ENCODE measurements around the gene KPNB1. TPM values are rescaled to one million over a fixed set of nuclear protein-coding genes. Genes with fewer than 3 reads are reported as not detected.

KPNB1 gene
- total RNA-seq, 2 experiments from 2014 or later: 232 to 453 TPM

- H2AFZ ChIP-seq (ENCODE audit: low read length): no peak overlapping the region
- CTCF ChIA-PET (ENCODE audit: unreplicated experiment): no interaction called here
- no peaks in the 10 kb centered on the region for H3K4me1 ChIP-seq (ENCODE audit: insufficient read depth, low read length, poor library complexity, severe bottlenecking)
- H3K9me2 ChIP-seq (ENCODE audit: insufficient read depth, low read length): no peaks in the 10 kb centered on the region
- no peak overlapping the region for H3K4me3 ChIP-seq (ENCODE audit: low read depth, low read length, poor library complexity, severe bottlenecking)
- no peak overlapping the region for H3K27ac ChIP-seq (ENCODE audit: low read depth, low read length, poor library complexity, severe bottlenecking)
- H3K79me2 ChIP-seq (ENCODE audit: insufficient read depth, low read depth, low read length): no peaks in the 10 kb centered on the region
- BruUV-seq (replicated peaks): TSS peak; percentile 22
- H3K9me3 ChIP-seq (ENCODE audit: low read length): no peaks in the 10 kb centered on the region
- POLR2A ChIA-PET: no interaction called here
- TF ChIP-seq CTCF (conservative IDR thresholded peaks at IDR 0.05; ENCODE audit: low read length) (no peak), EZH2phosphoT487 (IDR thresholded peaks at IDR 0.05; ENCODE audit: borderline replicate concordance, low read depth, low read length) (no peak)
- DNase-seq (ENCODE audit: low spot score): no peak
- peaks cover 83% of the 10 kb centered on the region for H3K36me3 ChIP-seq (ENCODE audit: insufficient read depth, low read length)
- H3K4me2 ChIP-seq (ENCODE audit: low read length): no peak overlapping the region
- intact Hi-C loops (cut with micrococcal nuclease; ENCODE audit: unreplicated experiment): no loop called here
- no peaks in the 10 kb centered on the region for H4K20me1 ChIP-seq (ENCODE audit: insufficient read depth, low read length)
These were observed 45.2 kb upstream of the KPNB1 start for GRCh38 chr17:47604598-47604927.

GRCh38 chr17:47605011-47605410, 44.7 kb upstream of the KPNB1 start:
- DNase-seq (ENCODE audit: low spot score): no peak
- no peaks in the 10 kb centered on the region for H3K79me2 ChIP-seq (ENCODE audit: insufficient read depth, low read depth, low read length)
- ChIA-PET POLR2A (no interaction called here), CTCF (ENCODE audit: unreplicated experiment) (no interaction called here)
- H3K9me3 ChIP-seq (ENCODE audit: low read length): no peaks in the 10 kb centered on the region
- no peaks in the 10 kb centered on the region for H3K9me2 ChIP-seq (ENCODE audit: insufficient read depth, low read length)
- H3K4me1 ChIP-seq (ENCODE audit: insufficient read depth, low read length, poor library complexity, severe bottlenecking): no peaks in the 10 kb centered on the region
- TF ChIP-seq CTCF (conservative IDR thresholded peaks at IDR 0.05; ENCODE audit: low read length) (no peak), EZH2phosphoT487 (IDR thresholded peaks at IDR 0.05; ENCODE audit: borderline replicate concordance, low read depth, low read length) (no peak)
- H3K36me3 ChIP-seq (ENCODE audit: insufficient read depth, low read length): peaks cover 86% of the 10 kb centered on the region
- no TSS peak for BruUV-seq (replicated peaks)
- H2AFZ ChIP-seq (ENCODE audit: low read length): no peak overlapping the region
- intact Hi-C loops (cut with micrococcal nuclease; ENCODE audit: unreplicated experiment): no loop called here
- no peak overlapping the region for H3K27ac ChIP-seq (ENCODE audit: low read depth, low read length, poor library complexity, severe bottlenecking)
- H3K4me3 ChIP-seq (ENCODE audit: low read depth, low read length, poor library complexity, severe bottlenecking): no peak overlapping the region
- no peaks in the 10 kb centered on the region for H4K20me1 ChIP-seq (ENCODE audit: insufficient read depth, low read length)
- no peak overlapping the region for H3K4me2 ChIP-seq (ENCODE audit: low read length)

GRCh38 chr17:47607481-47607880, 42.2 kb upstream of the KPNB1 start:
- no peaks in the 10 kb centered on the region for H4K20me1 ChIP-seq (ENCODE audit: insufficient read depth, low read length)
- CTCF ChIA-PET (ENCODE audit: unreplicated experiment): interaction anchor here (0.6 kb wide), 1 partner anchor 270 kb away, joined by 3 read pairs; no protein-coding TSS in a partner anchor
- H3K36me3 ChIP-seq (ENCODE audit: insufficient read depth, low read length): peaks cover 77% of the 10 kb centered on the region
- intact Hi-C loops (cut with micrococcal nuclease; ENCODE audit: unreplicated experiment): no loop called here
- H3K4me2 ChIP-seq (ENCODE audit: low read length): no peak overlapping the region
- BruUV-seq (replicated peaks): no TSS peak
- H3K79me2 ChIP-seq (ENCODE audit: insufficient read depth, low read depth, low read length): no peaks in the 10 kb centered on the region
- POLR2A ChIA-PET: no interaction called here
- no peak overlapping the region for H3K27ac ChIP-seq (ENCODE audit: low read depth, low read length, poor library complexity, severe bottlenecking)
- no peak overlapping the region for H3K4me3 ChIP-seq (ENCODE audit: low read depth, low read length, poor library complexity, severe bottlenecking)
- H3K9me2 ChIP-seq (ENCODE audit: insufficient read depth, low read length): no peaks in the 10 kb centered on the region
- no peaks in the 10 kb centered on the region for H3K4me1 ChIP-seq (ENCODE audit: insufficient read depth, low read length, poor library complexity, severe bottlenecking)
- no peaks in the 10 kb centered on the region for H3K9me3 ChIP-seq (ENCODE audit: low read length)
- no peak for DNase-seq (ENCODE audit: low spot score)
- H2AFZ ChIP-seq (ENCODE audit: low read length): no peak overlapping the region
- no peak for TF ChIP-seq CTCF (conservative IDR thresholded peaks at IDR 0.05; ENCODE audit: low read length)
- no peak for TF ChIP-seq EZH2phosphoT487 (IDR thresholded peaks at IDR 0.05; ENCODE audit: borderline replicate concordance, low read depth, low read length)
